Stimulated activated CD8-positive, alpha-beta memory T cell treated with anti-CD3 and anti-CD28 coated beads, Interleukin-4, amount 100 ng/mL, for 48 hours (primary cell): ENCODE data around the gene UNCX.

Experiments used
- DNase-seq: peaks from one replicate; pipeline ENCODE4 v3.0.0-alpha.2; 2020

UNCX gene

GRCh38 chr7:1218541-1219165 is 14.0 kb upstream of the UNCX start:
- no peak for DNase-seq

GRCh38 chr7:1219498-1219897 is 13.2 kb upstream of the UNCX start:
- no peak for DNase-seq

GRCh38 chr7:1220000-1220726 is 12.5 kb upstream of the UNCX start:
- no peak for DNase-seq

DNA sequence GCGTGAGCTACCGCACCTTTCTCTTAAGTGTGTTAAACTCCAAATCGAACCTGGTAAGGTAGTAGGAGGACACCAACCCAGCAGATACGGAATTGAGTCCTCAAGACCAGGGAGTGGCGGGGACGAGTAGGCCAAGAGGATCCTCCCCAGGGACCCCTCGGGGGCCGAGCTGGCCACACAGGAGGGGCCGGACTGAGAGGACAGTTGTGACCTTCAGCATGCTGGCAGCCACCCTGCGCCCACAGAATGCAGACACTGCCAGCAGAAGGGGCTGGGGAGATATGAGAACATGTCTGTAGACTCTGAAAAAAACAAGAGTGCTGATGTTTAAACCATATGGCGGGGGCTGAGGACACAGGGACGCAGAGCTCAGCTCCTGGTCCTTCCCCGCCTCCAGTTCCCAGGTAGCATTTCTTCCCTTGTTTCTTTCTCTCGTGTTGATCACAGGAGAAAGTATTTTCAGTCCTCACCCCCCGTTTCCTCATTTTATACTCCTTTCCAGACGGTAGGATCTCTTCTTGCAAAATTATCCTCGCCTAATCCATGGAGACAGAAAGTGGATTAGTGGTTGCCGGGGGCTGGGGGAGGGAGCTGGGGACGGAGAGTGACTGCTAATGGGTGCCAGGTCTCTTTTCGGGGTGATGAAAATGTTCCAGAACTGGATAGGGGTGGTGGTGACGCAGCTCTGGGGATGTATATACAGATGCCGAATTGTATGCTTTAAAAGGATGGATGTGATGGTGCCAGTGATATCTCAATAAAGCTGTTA is 11.5 kb upstream of the UNCX start:
- DNase-seq = no peak

DNA sequence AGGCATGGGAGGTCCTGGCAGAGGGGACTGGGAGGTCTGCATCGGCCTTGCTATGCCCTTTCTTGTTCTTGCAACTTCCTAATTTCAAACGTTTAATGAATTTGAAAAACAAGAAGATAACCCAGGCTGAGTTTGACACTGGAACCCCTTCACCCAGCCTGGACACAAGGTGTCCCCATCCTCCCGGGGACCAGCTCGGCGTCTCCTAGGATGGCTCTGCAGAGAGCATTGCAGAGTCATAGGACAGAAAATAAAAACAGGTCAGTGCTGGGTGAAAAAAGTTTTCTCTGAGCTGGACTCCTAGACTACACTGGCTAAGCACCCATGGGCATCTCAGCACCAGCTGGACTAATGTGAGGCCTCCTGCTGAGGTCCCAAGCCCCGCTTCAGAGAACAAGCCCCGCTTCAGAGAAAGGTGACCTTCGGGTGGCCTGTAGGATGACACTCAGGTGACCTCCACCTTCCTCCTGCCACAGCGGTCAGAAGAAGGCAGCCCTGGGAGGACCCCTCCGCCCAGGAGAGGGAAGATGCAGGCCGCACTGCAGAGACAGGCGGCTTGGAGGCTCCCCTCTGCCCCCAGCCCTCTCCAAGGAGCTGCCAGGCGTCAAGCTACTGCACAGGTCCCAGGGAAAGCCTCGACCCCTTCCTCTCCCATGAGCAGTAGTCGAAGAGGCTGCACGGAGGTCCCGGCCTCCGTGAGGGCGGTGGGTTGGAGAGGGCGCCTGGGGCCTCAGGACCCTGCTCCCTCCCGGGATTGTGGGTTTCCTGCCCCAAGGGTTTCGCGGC is 9.3 kb upstream of the UNCX start:
- no peak for DNase-seq

GRCh38 chr7:1224086-1224716 is 8.5 kb upstream of the UNCX start:
- DNase-seq = no peak

- DNase-seq = no peak
Measured at GRCh38 chr7:1225030-1225429, 7.6 kb upstream of the UNCX start.

DNA sequence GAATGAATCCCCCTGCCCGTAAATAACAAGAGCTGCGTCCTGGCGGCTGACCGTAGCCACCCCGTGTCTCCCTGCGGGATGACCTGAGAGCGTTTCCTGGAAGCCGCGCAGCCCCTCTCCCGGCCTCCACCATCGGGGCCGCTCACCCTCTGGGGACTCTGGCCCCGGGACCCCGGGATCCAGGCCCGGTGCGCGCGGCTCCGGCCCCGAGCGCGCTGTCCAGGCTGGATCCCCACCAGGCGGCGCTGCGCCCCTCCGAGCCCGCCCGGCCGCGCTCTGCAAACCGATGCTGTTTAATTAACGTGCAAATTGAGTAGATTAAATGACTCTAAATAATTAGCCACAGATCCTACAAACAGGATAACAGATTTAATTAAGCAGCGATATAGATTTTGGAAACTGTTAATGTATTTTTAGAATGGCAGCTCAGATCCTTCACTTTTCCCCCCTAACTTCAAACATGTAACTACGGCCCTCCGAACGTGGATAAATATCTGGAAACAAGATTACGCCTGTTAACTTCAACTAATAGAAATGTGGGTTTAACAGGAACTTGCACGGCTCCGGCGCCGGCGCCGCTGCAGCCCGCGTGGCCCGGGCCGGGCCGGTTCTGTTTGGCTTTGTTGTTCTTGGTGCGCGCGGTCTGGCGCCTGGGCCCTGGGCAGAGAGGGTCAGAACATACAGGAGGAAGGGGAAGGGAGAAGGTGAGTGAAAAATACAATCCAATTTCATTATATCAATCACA is 7.1 kb upstream of the UNCX start:
- DNase-seq = peak; percentile 74

DNA sequence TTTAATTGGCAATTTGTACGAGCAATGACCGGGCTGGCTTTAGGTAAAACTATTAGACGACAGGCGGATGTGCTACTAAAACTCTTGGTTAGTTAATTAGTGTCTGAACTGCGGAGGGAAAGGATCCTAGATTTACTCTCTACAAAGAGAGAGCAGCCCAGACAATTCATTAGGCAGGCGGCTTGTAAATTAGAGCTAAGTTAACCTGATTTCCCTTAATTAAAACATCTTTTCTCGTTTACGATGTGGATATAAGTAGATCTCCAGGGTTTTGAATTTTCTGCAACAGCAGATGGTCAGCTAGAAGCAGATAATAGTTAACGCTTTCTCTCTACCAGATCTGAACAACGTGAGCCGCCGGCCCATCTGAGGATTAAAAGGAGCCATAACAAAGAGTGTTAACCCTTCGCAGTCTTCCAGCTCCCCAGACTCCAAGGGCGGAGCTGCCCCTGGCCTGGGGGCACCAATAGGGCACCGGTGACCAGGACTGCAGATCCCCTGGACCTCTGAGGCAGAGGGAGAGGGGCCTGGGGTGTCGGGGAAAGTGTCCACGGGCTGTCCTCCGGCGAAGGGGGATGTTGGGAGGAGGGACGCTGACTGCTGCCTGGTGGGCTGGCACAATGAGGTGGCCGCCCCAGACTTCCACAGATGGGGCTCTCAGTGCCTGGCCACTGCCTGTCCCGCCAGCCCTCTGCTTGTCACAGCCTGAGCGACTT is 6.3 kb upstream of the UNCX start:
- DNase-seq = no peak

- no peak for DNase-seq
Measured at GRCh38 chr7:1227071-1227804, 5.4 kb upstream of the UNCX start.

DNA sequence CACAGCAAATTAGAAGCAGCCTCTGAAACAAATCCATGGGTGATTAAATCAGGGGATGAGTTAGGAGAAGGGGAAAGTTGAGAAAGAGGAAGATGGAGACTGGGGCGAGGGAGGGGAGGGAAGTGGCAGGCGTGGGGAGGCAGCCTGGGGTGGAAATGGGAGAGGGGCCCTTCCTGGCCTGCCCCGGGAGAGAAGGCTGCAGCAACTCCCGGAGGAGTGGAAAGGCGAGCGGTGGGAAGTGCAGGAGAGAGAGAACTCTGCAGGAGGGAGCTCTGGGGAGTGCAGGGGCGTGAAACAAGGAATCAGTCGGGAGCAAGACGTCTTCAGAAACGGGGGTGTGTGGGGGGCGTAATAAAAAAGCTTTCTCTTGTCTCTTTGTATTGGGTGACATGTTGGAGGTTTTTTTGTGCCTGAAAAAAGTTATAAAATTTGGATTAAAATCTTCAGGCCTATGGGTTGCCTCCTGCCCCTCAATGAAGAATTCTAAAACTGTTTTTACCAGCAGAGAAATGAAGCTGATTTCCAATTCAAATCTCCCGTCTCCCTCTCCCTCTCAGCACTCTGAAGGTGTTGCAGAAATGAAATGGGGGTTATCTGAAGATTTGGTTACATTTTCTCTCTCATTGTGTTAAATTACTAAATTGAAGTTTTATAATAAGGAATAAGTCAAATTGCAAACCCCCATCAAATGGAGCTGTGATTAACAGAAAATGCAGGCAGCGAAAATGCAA is 4.7 kb upstream of the UNCX start:
- no peak for DNase-seq

DNA sequence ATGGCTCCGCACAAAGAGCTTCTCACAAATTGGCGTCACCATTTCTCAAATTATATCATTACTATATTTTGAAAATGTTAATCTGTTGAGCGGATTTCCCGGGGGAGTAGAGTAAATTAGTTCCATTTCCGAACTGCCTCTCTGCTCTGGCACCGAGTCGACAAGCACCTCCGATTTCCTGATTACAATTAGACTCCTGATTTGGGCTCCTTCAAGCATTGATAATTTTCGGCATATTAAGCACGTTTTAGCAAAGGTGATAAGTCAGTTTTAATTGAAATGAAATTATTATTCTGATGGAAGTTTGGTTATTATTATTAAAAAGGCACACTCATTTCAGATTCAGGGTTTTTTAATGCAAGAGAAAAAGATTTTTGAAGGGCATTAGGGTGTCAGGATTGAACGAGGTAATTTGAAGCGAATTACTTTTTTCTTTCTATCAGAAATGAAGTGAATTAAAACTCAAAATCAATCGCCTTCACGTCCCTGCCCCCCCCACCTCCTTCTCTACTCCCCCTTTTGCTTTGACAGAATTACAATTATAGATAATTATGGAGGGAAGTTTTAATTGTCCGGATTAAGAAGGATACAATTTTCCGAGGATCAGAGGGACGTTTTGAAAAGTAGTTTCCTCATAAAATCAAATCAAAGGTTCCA is 4.0 kb upstream of the UNCX start:
- no peak for DNase-seq

DNA sequence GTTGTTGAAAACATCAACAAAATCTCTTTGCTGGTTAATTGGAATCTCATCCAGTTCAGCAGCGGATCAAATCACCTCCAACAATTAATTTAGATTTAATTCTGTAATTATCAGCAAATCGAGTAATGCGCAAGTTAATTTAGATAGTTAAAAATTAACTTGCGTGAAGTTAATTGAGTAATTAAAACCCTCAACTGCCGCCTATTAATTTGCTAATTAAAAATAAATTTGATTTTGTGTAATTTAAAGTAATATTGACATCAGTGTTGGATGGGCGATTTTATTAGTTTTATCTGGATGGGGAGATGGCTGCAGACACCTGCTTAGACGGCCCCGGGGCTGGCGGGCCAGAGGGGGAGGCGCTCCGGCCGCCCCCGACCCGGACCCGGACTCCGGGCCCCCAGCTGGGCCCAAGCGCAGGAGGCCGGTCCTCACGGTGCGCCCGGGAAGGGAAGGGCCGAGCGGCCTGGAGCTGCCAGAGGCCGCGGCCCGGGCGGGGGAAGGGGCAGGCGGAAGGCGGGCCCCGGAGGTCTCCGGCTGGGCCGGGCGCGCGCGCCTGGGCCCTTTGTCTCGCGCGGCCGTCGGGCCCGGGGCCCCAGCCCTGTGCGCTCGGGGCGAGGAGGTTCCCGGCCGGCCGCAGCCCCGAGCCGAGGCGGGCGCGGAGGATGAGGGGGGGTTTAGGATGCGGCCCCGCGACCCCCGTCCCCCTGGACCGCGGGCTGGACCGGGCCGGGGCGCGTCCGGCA is 3.3 kb upstream of the UNCX start:
- no peak for DNase-seq

GRCh38 chr7:1229956-1230355 is 2.7 kb upstream of the UNCX start:
- no peak for DNase-seq

GRCh38 chr7:1230411-1231213 is 2.1 kb upstream of the UNCX start:
- no peak for DNase-seq

GRCh38 chr7:1231214-1232102 is 1.2 kb upstream of the UNCX start:
- no peak for DNase-seq

DNA sequence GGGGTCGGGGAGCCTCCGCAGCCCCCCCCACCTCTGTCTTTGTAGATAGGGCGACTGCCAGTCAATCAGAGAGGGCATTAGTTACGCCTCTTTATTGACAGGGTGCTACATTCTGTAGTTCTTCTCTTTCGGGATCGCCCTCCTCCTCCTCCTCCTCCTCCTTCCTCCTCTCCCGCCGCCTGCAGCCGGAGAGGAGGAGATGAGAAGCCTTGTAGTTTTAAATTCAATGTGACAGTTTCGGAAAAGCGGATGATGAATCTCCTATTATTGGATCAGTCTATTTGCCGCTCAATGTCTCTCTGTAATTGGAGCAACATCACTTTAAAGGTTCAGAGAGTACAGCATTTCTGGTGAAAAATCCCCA is 587 bp upstream of the UNCX start:
- DNase-seq = no peak
